NB4 (cell line): Measurements from ENCODE around the gene TSEN54.

Experiments
- DNase-seq: peaks from one replicate; pipeline ENCODE4 v3.0.0; 2010; ENCODE audit warnings: low read depth
- H3K4me3 ChIP-seq: one replicate; pipeline ENCODE4 v1.5.1; 2011; ENCODE audit warnings: mild to moderate bottlenecking, low read depth, low read length, moderate library complexity
- CTCF ChIP-seq: IDR thresholded peaks from one replicate; pipeline ENCODE4 v1.5.1; 2012; ENCODE audit warnings: low read depth, low read length
- MAX ChIP-seq: IDR thresholded peaks from 2 replicates; pipeline ENCODE4 v1.6.1; 2011; ENCODE audit warnings: low read depth, low read length
- MYC ChIP-seq: IDR thresholded peaks from 2 replicates; pipeline ENCODE4 v1.6.1; 2011; ENCODE audit warnings: low read depth, low read length
- POLR2A ChIP-seq: IDR thresholded peaks from 2 replicates; pipeline ENCODE4 v1.6.1; 2011; ENCODE audit warnings: mild to moderate bottlenecking; ENCODE audit not compliant: insufficient read length; ENCODE audit errors: extremely low read depth

TSEN54 gene

GRCh38 chr17:75503976-75504346 lies 12.4 kb upstream of the TSEN54 start:
- TF ChIP-seq MYC = no peak
- TF ChIP-seq POLR2A = no peak
- TF ChIP-seq CTCF = no peak
- no peak overlapping the region for H3K4me3 ChIP-seq
- no peak for DNase-seq

GRCh38 chr17:75504347-75505151 lies 11.8 kb upstream of the TSEN54 start:
- DNase-seq = peak; percentile 49
- TF ChIP-seq MAX = no peak
- TF ChIP-seq CTCF = peak; percentile 78
- H3K4me3 ChIP-seq = no peak overlapping the region

- no peak for DNase-seq
- no peak overlapping the region for H3K4me3 ChIP-seq
- TF ChIP-seq CTCF (no peak), MYC (no peak), MAX (no peak), POLR2A (no peak)
Measured at GRCh38 chr17:75505152-75505409, 11.2 kb upstream of the TSEN54 start.

- H3K4me3 ChIP-seq = no peak overlapping the region
- DNase-seq = no peak
- TF ChIP-seq MAX (no peak), POLR2A (no peak), CTCF (no peak)
Measured at GRCh38 chr17:75505640-75506039, 10.7 kb upstream of the TSEN54 start.

GRCh38 chr17:75506134-75506533 lies 10.2 kb upstream of the TSEN54 start:
- TF ChIP-seq CTCF (no peak), POLR2A (no peak), MYC (no peak), MAX (no peak)
- no peak for DNase-seq
- no peak overlapping the region for H3K4me3 ChIP-seq

GRCh38 chr17:75506888-75507287 lies 9.4 kb upstream of the TSEN54 start:
- no peak for DNase-seq
- H3K4me3 ChIP-seq = no peak overlapping the region
- TF ChIP-seq MYC = no peak
- no peak for TF ChIP-seq POLR2A
- no peak for TF ChIP-seq MAX
- no peak for TF ChIP-seq CTCF
